RKO (cell line): Measurements from ENCODE around the gene SLCO4A1.

Experiments used
- DNase-seq: peaks from one replicate; pipeline ENCODE4 v3.0.0-alpha.2; 2016; ENCODE audit warnings: low spot score

SLCO4A1 gene

DNA sequence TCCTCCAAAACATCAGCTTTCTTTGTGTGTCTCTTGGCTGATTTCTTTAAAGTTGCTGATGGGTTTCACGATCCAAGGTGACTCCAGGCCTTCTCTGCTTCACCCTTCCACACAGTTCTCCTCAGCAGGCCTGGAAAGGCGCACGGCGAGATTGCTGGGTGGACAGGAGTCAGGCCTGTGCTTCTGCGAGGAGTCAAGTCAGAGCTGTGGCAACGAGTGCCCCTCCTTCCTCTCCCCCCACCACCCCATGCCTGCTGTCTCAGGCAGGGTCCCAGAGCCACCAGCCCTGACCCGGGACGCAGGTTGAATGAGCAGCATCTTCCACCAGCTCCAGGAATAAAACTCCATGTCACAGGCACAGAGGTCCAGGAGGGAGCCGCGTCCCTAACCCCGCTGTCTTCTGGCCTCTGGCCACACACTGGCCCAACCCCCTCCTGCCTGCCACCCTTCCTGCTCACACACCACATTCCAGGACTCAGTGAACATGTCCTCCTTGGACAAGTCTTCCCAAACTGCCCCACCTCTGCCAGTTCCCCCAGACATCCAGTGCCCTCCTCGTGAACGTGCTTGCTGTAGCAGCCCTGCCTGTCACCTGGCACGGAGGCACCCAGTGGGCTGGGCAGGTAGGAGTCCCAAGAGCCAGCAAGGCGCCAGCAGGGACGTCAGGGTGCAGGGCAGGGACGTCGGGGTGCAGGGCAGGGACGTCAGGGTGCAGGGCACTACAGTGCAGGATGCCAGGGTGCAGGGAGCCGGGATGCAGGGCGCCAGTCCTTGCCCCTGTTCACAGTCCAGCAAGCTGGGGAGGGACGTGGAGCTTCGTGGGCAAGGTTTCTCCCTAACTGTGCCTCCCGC, 59.1 kb downstream of the SLCO4A1 start:
- DNase-seq: no peak

DNA sequence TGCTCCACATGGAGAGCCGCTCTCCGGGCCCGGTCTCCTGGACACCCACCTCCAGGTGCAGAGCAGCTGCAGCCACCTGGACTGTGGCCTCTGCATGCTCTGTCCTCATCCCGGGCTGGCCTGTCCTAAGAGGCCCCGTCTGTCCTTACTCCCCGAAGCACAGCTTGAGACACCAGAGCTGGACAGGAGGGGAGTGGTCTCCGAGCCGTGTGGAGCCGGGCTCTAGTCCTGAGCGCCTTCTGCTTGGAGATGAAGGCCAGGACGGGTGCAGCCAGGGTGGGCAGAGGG, 59.7 kb downstream of the SLCO4A1 start:
- no peak for DNase-seq

DNA sequence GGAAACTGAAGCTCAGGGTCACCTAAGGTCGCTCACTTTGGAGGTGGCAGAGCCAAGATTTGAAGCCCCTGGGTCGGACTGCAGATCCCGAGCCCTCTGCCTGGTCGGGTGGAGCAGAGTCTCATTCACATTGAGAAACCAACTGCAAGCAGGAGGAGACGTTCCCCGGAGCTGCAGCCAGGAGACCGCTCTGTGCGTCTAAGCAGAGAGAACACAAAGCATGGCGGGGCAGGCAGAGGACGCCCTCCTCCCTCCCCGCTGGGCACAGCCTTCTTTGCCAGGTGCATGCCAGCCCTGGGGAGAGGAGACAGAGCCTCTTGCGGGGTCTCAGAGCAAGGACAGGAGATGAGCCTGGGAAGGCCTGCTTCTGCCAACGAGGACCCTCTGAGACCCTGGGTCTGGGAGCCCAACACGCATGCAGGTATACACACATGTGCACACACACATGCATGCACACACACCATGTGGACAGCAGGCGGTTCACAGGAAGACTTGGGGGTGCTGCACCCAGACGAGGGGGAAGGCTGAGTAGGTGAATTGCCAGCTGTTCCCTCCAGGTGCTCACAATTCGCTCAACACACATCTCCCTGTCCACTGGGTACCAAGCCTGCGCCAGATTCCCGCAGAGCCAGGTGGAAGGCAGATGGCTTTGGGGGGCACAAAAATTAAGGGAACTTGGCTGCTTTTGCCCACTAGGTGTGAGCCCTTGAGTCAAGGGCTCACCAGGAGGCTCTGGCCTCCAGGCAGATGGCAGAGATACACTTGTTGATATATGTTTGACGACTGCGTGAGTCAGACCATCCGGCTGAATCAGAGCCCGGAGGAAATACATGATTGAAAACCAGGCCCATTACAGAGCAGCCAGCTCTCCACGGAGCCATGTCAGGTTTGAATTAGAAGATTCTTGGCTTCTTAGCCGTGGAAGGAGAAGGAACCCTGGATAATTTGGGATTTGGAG, 60.9 kb downstream of the SLCO4A1 start:
- DNase-seq: peak; percentile 99

DNA sequence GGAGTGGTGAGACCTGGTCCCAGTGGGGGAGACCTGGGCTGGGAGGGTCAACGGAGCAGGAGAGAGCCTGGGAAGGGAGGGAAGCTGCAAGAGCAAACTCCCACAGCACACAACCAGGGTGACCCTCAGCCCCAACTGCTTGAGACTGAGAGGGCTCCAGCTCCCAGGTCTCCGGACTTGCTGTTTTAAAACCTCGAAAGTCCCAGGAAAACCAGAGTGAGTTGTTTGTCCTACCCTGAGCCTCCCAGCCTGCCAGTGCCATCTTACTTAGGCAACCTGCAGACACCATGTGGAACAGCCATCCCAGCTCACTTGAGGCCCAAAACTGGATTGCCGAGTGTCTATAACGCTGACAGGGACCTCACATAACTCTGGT, 61.5 kb downstream of the SLCO4A1 start:
- DNase-seq: no peak

DNA sequence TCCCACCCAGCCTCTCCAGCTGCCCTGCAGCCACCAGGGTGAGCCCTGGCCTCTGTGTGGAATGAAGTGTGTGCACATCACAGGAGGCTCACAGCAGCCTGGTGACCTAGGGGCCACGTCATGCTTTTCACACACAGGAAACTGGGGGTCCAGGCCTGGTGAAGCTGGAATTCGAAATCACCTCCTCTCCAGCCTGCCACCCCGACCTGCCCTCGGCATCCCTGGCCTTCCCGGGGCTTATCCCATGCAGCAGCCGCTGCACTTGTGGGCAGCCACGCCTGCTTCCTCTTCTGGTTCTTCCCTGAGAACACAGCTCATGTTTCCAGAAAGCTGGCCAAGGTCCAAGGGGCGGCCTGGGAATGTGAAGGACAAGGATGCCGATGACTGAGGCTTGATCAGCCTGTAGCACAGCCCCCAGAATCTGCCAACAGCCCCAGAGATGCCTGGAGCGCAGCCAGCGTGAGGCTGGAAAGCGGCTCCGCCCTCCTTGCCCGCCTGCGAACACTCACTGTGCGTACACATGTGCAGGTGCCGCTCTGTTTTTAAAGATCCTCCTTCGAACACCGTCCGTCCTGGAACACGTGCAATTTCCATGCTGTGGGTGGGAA, 62.1 kb downstream of the SLCO4A1 start:
- DNase-seq: peak; percentile 97

DNA sequence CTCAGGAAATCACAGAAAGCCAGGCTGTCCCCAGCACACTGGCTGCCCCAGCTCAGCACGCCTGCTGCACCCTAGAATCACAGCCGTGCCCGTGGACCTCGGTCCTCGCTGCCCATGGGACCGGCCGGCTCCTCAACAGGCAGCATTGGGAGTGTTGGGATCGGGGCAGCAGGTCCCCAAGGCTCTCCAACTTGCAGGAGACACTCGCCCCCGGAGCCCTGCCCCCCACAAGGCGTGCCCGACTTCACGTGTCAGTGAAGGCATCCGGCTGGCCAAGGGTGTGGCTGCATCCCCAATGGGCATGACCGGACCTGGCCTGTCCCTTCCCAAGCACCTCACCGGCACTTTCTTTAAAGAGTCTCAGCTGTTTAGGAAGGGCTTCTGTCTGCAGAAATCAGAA, 63.3 kb downstream of the SLCO4A1 start:
- no peak for DNase-seq

DNA sequence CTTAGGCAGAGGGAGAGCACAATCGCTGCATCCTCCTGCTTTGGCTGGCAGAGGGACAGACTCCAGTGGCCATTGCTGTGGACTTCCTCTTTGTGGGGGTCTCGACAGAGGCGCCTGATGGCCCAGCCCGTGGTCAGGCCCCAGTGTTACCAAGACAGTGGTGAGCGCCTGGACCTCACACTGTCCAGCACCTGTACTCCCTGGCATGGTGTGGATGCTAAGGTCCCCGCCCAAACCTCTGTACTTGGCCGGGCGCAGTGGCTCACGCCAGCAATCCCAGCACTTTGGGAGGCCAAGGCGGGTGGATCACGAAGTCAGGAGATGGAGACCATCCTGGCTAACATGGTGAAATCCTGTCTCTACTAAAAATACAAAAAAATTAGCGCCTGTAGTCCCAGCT, 64.0 kb downstream of the SLCO4A1 start:
- no peak for DNase-seq

DNA sequence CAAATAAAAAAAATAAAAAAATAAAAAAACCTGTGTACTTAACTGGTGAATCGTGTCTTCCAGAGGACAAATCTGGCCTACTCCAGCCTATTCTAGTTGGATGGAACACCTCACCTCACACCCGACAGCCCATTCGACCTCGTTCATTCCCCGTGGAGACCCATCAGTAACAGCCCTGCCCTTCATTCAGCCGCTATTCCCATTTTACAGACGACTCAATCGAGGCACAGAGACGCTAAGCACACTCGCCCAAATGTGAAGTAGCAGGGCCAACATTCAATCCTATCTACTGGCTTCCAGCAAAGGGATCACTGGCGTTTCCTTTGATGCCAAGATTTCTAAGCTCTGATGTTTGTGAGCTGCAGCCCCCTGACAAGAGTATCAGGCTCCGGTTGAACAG, 64.6 kb downstream of the SLCO4A1 start:
- DNase-seq: no peak

DNA sequence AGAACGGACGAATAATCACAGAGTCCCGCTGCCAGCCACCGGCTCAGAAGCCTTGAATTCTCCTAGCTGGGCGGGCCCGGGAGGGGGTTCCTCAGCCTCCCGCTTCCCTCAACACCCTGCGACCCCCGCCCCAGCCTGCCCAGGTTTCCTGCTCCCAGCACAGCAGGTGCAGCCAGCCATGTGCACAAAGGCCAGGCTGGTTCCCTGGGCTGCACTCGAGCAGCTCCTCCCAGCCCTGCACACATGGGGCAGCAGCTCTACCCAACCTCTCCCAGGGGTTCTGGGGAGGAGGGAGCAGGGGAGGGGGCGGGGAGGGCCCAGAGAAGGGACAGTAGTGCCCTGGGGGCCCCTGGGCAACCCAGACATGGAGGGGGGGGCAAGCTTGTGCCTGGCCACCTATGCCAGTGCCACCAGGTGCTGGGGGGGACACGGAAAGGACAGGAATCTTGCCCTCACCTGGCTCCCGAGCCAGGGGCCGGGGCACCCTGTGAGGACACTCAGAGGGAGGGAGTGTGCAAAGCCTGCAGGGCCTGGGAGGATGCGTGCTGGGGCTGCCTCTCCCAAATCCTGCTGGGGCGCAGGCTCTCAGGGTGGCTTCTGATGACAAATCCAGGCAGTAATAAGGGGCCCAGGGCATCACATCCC, 65.1 kb downstream of the SLCO4A1 start:
- DNase-seq: no peak

DNA sequence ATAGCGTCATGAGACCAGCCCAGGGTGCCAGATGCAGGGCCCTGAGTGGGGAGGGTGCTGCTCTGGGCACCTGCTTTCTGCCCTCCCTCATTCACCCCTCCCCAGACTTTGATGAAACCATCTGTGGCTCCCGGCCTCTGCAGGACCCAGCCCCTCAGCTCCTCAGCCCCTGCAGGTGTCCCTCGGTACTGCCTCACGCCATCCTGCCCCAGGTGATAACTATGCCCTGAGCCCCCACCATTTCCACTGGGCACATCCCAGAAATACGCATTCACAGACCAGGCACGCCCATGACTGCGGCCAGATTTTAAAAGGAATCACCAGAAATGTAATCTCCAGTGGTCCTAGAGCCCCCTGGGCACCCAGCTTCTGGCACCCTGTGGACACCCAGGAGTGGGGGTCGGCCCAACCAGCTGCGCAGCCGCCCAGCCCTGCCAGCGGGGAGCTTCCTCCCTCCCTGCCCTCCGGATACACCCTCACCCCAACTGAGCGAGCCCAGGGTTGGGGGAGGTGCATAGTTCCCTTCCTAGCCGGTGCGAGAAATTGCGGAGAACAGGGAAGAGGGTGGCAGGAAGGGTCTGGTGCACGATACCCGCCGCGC, 65.7 kb downstream of the SLCO4A1 start:
- peak; percentile 84 for DNase-seq

DNA sequence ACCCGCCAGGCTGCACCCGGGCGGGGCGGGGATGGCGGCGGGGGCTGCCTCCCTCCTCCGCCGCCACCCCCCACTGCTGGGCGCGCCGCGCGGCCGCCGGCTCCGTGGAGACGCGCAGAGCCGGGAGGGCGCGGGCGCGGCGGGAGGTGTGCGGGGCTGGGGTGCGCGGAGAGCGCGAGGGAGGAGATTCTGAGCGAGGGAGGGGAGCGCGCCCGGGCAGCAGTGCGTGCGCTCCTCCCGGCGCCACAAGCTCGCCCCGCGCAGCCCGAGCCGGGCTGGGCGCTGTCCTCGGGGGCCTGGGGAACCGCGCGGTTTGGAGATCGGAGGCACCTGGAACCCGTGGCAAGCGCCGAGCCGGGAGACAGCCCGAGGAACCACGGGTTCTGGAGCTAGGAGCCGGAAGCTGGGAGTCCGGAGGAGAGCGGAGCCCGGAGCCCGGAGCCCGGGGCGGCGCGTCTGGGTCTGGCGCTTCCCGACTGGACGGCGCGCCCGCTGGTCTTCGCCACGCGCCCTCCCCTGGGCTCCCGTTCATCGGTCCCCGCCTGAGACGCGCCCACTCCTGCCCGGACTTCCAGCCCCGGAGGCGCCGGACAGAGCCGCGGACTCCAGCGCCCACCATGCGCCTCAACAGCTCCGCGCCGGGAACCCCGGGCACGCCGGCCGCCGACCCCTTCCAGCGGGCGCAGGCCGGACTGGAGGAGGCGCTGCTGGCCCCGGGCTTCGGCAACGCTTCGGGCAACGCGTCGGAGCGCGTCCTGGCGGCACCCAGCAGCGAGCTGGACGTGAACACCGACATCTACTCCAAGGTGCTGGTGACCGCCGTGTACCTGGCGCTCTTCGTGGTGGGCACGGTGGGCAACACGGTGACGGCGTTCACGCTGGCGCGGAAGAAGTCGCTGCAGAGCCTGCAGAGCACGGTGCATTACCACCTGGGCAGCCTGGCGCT, 66.6 kb downstream of the SLCO4A1 start, which contains the start of gene NTSR1:
NTSR1 (plus strand) TSS at position 246 of the 946 bp plus-strand sequence; CDS start at position 618, 372 bp downstream.
- DNase-seq: no peak

DNA sequence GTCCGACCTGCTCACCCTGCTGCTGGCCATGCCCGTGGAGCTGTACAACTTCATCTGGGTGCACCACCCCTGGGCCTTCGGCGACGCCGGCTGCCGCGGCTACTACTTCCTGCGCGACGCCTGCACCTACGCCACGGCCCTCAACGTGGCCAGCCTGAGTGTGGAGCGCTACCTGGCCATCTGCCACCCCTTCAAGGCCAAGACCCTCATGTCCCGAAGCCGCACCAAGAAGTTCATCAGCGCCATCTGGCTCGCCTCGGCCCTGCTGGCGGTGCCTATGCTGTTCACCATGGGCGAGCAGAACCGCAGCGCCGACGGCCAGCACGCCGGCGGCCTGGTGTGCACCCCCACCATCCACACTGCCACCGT, 67.2 kb downstream of the SLCO4A1 start:
- no peak for DNase-seq

DNA sequence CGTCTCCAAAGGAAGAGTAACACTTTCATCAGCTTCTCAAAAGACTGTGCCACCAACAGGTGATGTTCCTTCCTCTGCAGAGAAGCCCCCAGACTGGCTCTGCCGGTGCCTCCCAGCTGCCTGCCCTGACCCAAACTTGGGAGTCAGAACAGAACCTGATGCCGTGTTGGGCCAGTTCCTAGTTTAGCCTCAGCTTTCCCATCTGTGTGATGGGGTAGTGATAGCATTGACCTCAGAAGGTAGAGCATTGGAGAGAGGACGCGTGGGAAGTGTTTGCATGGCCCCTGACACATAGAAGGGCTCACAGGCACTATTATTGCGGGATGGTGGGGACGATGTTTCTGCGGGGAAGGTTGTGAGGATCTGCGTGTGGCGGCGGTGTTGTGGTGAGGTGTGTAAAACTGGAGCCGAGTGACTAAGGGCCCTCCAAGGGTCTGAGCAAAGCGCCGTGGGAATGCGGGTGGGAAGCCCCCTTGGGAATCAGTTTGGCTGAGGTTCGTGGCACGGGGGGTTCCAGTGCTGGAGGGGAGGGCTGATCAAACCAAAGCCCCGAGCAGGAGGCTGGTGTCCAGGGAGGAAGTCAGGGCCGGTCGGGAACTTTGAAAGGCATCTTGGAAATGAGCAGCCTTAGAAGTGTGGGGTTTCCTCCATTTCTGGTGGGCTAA, 68.0 kb downstream of the SLCO4A1 start:
- DNase-seq: no peak

DNA sequence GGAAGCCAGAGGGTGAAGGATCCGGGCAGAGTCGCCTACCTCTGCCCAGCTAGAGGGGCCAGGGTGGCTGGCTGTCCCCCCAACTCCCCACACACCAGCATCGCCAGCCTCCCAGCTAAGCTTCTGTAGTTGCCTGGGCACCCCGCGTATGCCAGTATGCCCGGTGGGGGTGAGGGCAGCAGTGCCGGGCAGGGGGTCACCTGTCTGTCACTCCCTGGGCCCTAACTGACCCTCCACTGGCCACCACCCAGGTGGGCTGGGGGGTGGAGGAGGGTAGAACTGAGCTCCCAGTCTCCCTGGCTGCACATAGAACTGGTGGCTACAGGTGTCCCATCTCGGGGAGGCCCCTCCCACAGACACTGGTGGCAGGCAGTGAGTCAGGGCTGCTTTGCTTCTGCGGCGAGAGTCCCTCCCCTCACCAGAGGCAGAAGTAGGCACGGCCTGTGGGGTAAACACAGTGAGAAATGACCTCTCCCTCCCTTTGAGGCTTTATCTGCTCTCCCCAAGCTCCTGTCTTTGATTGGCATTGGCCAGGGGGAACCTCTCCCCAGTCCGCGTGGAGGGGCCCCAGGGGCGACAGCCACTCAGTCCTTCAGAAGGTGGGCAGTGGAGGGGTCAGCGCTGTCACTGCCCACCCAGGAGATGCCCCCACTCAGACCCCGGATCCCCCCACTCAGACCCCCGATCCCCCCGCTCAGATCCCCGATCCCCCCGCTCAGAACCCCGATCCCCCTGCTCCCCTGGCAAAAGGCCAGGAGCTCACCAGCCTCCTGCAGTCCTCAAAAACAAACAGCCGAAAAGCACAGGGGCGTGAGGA, 68.8 kb downstream of the SLCO4A1 start:
- peak; percentile 82 for DNase-seq

DNA sequence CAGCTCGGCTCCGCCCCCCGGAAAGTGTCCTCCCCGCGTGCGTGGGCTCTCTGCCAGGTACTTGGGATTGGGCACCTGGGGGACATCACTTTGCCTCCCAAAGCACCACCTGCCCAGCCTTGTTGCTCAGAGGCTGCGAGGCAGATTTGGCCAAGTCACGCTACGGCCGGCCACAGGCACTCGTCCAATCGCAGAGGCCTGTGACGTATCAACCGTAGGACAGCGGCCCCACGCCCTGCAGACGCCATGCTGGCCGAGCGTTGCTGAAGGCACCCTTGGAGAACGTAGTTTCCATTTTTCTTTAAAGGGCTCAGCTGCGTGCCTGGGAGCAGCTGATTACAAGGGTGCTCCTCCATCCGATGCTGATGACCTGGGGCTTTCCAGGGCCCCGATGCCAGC, 69.4 kb downstream of the SLCO4A1 start:
- peak; percentile 59 for DNase-seq

DNA sequence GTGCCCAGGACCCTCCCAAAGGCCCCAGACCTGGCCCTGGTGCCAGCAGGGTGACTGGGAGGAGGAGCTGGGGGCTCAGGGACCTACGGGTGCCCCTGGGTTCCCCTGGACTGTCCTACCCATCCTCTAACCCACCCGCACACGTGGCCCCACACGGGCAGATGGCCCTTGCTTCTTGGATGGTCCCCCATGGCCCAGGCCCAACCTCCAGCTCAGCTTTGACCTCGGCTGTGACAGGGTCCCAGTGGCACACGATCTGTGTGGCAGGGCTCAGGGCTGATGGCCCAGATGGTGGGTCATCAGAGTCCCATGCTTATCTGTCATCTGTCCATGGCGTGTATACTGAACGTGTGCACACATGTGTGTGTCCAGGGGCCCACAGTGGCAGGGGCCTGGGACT, 70.3 kb downstream of the SLCO4A1 start:
- DNase-seq: no peak

DNA sequence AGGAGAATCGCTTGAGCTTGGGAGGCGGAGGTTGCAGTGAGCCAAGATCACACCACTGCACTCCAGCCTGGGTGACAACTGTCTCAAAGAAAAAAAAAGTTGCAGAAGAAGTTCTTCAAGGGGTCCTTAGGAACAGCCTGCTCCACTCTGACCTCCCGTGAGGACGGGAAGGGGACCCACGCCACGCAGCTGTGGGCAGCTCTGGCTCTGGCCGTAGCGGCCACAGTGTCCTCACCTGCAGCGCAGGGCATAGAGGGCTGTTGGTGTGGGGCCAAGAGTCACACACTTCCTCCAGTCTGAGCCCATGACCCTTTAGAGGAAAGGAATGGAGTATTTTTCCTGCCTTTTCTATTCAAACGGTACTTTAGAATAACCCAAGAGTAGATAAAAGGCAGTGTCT, 71.7 kb downstream of the SLCO4A1 start:
- DNase-seq: no peak

DNA sequence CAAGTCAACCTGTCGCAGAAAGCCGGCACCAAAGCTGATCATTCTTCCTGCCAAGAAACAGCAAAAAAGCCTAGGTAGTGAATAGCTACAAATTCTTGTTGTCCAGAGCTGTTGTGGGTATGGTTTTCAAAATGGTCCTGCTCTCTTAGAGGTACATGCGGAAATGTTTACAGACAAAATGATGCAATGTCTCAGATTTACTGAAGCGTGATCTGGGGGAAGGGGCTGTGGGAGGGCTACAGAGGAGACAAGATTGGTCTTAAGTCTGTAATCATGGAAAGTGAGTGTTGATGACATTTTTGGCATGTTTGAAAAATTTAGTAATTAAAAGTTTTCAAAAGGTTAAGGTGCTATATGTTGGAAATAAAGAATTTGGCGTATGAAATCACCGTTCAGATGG, 72.5 kb downstream of the SLCO4A1 start:
- no peak for DNase-seq

DNA sequence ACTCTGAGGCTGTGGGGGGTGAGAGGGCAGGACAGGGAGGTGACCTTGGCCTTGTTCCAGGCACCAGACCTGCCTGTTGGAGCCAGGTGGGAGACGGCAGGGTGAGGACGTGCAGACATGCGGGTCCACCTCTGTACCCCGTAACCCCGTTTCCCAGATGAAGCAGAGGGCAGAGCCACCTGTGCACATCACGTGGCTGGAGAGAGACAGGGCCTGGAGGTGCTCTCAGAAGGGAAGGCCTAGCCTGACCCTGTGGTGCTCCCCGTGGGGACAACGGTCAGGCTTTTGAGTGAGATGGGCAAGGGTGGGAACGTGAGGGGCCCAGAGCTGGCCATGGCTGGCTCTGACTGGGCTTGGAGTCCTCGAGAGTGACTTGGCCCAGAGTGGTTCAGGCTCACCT, 72.9 kb downstream of the SLCO4A1 start:
- no peak for DNase-seq
